Measurements from ENCODE around the gene RTN4R. TPM values are rescaled to one million over a fixed set of nuclear protein-coding genes. Genes with fewer than 3 reads are reported as not detected.

The RTN4R gene
- polyA plus RNA-seq, 1 of the 3 experiments (the other 2 are of a cell fraction): 0.23 TPM

DNA sequence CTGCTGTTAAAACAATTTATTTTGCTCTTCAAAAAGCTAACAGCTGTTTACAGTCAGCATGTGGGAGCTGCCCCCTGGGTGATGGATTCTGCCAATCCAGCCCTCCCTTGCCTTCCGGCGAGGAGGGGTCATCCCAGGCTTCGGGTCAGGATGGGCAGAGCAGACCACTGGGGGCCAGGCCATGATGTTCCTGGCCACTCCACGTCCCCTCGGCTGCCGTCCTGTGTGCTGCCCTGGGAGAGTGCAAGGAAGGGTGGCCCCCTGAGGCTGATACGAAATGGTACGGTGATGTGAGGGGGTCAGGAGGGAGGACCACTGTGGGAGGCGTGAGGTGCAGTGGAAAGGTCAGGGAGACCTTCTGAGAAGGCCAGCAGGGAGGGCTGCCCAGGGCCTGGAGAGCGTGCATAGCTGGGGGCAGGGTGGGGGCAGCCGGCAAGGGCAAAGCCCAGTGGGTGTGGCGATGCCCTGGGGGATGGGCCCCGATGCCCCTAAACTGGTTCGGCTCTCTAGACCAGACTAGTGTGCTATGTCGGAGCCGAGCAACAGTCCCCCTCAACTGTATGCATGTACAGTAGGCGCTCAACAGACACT, 41.3 kb downstream of the RTN4R start:
- 63% methylated on average over 8 of the region's 17 CpGs for WGBS (ENCODE audit: low lambda C conversion rate)

More for the DNA sequence above, 41.3 kb downstream of the RTN4R start:
- no peaks in the 10 kb centered on the region for H4K20me1 ChIP-seq (ENCODE audit: insufficient read depth)
- H3K9me3 ChIP-seq: no peaks in the 10 kb centered on the region
- H3K4me2 ChIP-seq: no peak overlapping the region
- no peak overlapping the region; a peak in 1 of 4 replicates for H3K27ac ChIP-seq (ENCODE audit: low read depth in 2 of 2, low read length in 1 of 2)
- peaks cover 5% of the 10 kb centered on the region for H3F3A ChIP-seq (replicated peaks; ENCODE audit: insufficient read depth)
- TF ChIP-seq, protein P1, sequence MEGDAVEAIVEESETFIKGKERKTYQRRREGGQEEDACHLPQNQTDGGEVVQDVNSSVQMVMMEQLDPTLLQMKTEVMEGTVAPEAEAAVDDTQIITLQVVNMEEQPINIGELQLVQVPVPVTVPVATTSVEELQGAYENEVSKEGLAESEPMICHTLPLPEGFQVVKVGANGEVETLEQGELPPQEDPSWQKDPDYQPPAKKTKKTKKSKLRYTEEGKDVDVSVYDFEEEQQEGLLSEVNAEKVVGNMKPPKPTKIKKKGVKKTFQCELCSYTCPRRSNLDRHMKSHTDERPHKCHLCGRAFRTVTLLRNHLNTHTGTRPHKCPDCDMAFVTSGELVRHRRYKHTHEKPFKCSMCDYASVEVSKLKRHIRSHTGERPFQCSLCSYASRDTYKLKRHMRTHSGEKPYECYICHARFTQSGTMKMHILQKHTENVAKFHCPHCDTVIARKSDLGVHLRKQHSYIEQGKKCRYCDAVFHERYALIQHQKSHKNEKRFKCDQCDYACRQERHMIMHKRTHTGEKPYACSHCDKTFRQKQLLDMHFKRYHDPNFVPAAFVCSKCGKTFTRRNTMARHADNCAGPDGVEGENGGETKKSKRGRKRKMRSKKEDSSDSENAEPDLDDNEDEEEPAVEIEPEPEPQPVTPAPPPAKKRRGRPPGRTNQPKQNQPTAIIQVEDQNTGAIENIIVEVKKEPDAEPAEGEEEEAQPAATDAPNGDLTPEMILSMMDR (IDR thresholded peaks at IDR 0.05): no peak
- TF ChIP-seq FOXJ3 (CRISPR knock-in tag; IDR thresholded peaks at IDR 0.05): no peak
- TF ChIP-seq MXI1 (IDR thresholded peaks at IDR 0.05; ENCODE audit: low read depth, low read length): no peak
- TF ChIP-seq EZH2phosphoT487 (IDR thresholded peaks at IDR 0.05; ENCODE audit: borderline replicate concordance, low read depth): no peak
- TF ChIP-seq FOSL2 (IDR thresholded peaks at IDR 0.05; ENCODE audit: borderline replicate concordance, low read depth): no peak
- TF ChIP-seq, protein P2, sequence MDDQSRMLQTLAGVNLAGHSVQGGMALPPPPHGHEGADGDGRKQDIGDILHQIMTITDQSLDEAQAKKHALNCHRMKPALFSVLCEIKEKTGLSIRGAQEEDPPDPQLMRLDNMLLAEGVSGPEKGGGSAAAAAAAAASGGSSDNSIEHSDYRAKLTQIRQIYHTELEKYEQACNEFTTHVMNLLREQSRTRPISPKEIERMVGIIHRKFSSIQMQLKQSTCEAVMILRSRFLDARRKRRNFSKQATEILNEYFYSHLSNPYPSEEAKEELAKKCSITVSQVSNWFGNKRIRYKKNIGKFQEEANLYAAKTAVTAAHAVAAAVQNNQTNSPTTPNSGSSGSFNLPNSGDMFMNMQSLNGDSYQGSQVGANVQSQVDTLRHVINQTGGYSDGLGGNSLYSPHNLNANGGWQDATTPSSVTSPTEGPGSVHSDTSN (IDR thresholded peaks at IDR 0.05): no peak
- no peak for TF ChIP-seq ELF1 (IDR thresholded peaks at IDR 0.05)
- no peak for TF ChIP-seq RAD21 (IDR thresholded peaks at IDR 0.05; ENCODE audit: low read length)
- TF ChIP-seq MEF2A (IDR thresholded peaks at IDR 0.05; ENCODE audit: borderline replicate concordance, low read depth): no peak
- no peak for TF ChIP-seq NFIC (IDR thresholded peaks at IDR 0.05; ENCODE audit: borderline replicate concordance)
- TF ChIP-seq EP300 (IDR thresholded peaks at IDR 0.05; ENCODE audit: borderline replicate concordance in 1 of 2, low read depth in 1 of 2, low read length in 1 of 2): no peak
- TF ChIP-seq, protein P3, sequence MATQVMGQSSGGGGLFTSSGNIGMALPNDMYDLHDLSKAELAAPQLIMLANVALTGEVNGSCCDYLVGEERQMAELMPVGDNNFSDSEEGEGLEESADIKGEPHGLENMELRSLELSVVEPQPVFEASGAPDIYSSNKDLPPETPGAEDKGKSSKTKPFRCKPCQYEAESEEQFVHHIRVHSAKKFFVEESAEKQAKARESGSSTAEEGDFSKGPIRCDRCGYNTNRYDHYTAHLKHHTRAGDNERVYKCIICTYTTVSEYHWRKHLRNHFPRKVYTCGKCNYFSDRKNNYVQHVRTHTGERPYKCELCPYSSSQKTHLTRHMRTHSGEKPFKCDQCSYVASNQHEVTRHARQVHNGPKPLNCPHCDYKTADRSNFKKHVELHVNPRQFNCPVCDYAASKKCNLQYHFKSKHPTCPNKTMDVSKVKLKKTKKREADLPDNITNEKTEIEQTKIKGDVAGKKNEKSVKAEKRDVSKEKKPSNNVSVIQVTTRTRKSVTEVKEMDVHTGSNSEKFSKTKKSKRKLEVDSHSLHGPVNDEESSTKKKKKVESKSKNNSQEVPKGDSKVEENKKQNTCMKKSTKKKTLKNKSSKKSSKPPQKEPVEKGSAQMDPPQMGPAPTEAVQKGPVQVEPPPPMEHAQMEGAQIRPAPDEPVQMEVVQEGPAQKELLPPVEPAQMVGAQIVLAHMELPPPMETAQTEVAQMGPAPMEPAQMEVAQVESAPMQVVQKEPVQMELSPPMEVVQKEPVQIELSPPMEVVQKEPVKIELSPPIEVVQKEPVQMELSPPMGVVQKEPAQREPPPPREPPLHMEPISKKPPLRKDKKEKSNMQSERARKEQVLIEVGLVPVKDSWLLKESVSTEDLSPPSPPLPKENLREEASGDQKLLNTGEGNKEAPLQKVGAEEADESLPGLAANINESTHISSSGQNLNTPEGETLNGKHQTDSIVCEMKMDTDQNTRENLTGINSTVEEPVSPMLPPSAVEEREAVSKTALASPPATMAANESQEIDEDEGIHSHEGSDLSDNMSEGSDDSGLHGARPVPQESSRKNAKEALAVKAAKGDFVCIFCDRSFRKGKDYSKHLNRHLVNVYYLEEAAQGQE (IDR thresholded peaks at IDR 0.05; ENCODE audit: low read depth, low read length): no peak
- no peak for TF ChIP-seq CHD2 (IDR thresholded peaks at IDR 0.05; ENCODE audit: low read length, partially characterized antibody)
- TF ChIP-seq, protein P4, sequence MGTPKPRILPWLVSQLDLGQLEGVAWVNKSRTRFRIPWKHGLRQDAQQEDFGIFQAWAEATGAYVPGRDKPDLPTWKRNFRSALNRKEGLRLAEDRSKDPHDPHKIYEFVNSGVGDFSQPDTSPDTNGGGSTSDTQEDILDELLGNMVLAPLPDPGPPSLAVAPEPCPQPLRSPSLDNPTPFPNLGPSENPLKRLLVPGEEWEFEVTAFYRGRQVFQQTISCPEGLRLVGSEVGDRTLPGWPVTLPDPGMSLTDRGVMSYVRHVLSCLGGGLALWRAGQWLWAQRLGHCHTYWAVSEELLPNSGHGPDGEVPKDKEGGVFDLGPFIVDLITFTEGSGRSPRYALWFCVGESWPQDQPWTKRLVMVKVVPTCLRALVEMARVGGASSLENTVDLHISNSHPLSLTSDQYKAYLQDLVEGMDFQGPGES (IDR thresholded peaks at IDR 0.05; ENCODE audit: low read depth, low read length): no peak
- no peak for TF ChIP-seq POLR2AphosphoS5 (IDR thresholded peaks at IDR 0.05; ENCODE audit: low read depth, low read length)
- TF ChIP-seq SMC3 (IDR thresholded peaks at IDR 0.05; ENCODE audit: low read depth, low read length): no peak
- peaks cover 0 to 27% of the 10 kb centered on the region in 2 experiments; a peak in 1 of 4 replicates for H3K4me1 ChIP-seq (ENCODE audit: control insufficient read depth in 1 of 2, insufficient read depth in 2 of 2, low read depth in 1 of 2, low read length in 1 of 2)
- H3K27me3 ChIP-seq (ENCODE audit: insufficient read depth): peaks cover 10% of the 10 kb centered on the region; the same call in 1 of the 2 replicates
- no peak overlapping the region for H3K4me3 ChIP-seq (ENCODE audit: low read depth in 2 of 2, low read length in 1 of 2)
- CTCF ChIA-PET: interaction anchor here (1.1 to 4.2 kb wide), 2 partner anchors 12 to 31 kb away, joined by 3 to 25 read pairs; no protein-coding TSS in a partner anchor
- H3K9me2 ChIP-seq: no peaks in the 10 kb centered on the region
- no peak overlapping the region for H2AFZ ChIP-seq (ENCODE audit: low read depth)
- no peak for DNase-seq
- POLR2A ChIA-PET: no interaction called here
- no peaks in the 10 kb centered on the region for H3K79me2 ChIP-seq (ENCODE audit: insufficient read depth)
- H3K36me3 ChIP-seq (replicated peaks in 1 of 2; ENCODE audit: control insufficient read depth in 1 of 2, insufficient read depth in 2 of 2, low read length in 1 of 2): no peaks in the 10 kb centered on the region
- H3K9ac ChIP-seq: no peak overlapping the region
